Activated CD8-positive, alpha-beta memory T cell treated with anti-CD3 and anti-CD28 coated beads, Interleukin-2, amount 50 U/mL, for 1 hour (primary cell): ENCODE measurements around the gene ARL17B.
"Not testable (repeated sequence)": the region's sequence is repeated elsewhere in the genome, so short reads cannot be mapped to it uniquely, and the experiment has no call there.

ENCODE experiments used
- DNase-seq: peaks from one replicate; pipeline ENCODE4 v3.0.0-alpha.2; 2020; ENCODE audit errors: extremely low read depth

Gene ARL17B

GRCh38 chr17:46249153-46249552, 112.4 kb downstream of the ARL17B start:
- not testable (repeated sequence) for DNase-seq

- not testable (repeated sequence) for DNase-seq
Measured at GRCh38 chr17:46244949-46245768, 116.4 kb downstream of the ARL17B start.

- not testable (repeated sequence) for DNase-seq
Measured at GRCh38 chr17:46244339-46244913, 117.1 kb downstream of the ARL17B start.

GRCh38 chr17:46243928-46244327, 117.6 kb downstream of the ARL17B start:
- DNase-seq: not testable (repeated sequence)

- not testable (repeated sequence) for DNase-seq
Measured at GRCh38 chr17:46243505-46243904, 118.1 kb downstream of the ARL17B start.

- not testable (repeated sequence) for DNase-seq
Measured at GRCh38 chr17:46231359-46231758, 130.2 kb downstream of the ARL17B start.

GRCh38 chr17:46225274-46225794, 136.2 kb downstream of the ARL17B start:
- peak; percentile 68 for DNase-seq

- DNase-seq: not testable (repeated sequence)
Measured at GRCh38 chr17:46224864-46225263, 136.7 kb downstream of the ARL17B start.
